HG02610 (cell line): ENCODE measurements around the gene SCN11A.
A peak's percentile ranks its signal among the peaks of the same experiment; 100 is the strongest.
"Not testable (repeated sequence)": the region's sequence is repeated elsewhere in the genome, so short reads cannot be mapped to it uniquely, and the experiment has no call there.

ENCODE experiments used
- ATAC-seq: cut with Tn5 transposase; IDR thresholded peaks from one replicate; pipeline ENCODE4 v1.9.1; 2021; ENCODE audit warnings: mild to moderate bottlenecking, moderate library complexity; ENCODE audit not compliant: unreplicated experiment

SCN11A gene

GRCh38 chr3:39067286-39067685 lies 15.5 kb upstream of the SCN11A start:
- no peak for ATAC-seq

GRCh38 chr3:39065197-39065596 lies 13.5 kb upstream of the SCN11A start:
- ATAC-seq: peak; percentile 95

GRCh38 chr3:39064646-39065045 lies 12.9 kb upstream of the SCN11A start:
- no peak for ATAC-seq

- no peak for ATAC-seq
These were observed 11.4 kb upstream of the SCN11A start for GRCh38 chr3:39063143-39063542.

- no peak for ATAC-seq
These were observed 10.4 kb upstream of the SCN11A start for GRCh38 chr3:39062180-39062579.

- not testable (repeated sequence) for ATAC-seq
These were observed 9.5 kb upstream of the SCN11A start for GRCh38 chr3:39061228-39061627.

- ATAC-seq: no peak
These were observed 4.4 kb upstream of the SCN11A start for GRCh38 chr3:39056151-39056550.

- no peak for ATAC-seq
These were observed 2.0 kb upstream of the SCN11A start for GRCh38 chr3:39053696-39054095.

GRCh38 chr3:39052583-39052982 lies 839 bp upstream of the SCN11A start:
- no peak for ATAC-seq

GRCh38 chr3:39050029-39050428 lies 1.7 kb downstream of the SCN11A start:
- ATAC-seq: no peak

GRCh38 chr3:39038165-39038564 lies 13.6 kb downstream of the SCN11A start:
- no peak for ATAC-seq

GRCh38 chr3:39029556-39029955 lies 22.2 kb downstream of the SCN11A start:
- ATAC-seq: no peak

- no peak for ATAC-seq
These were observed 23.2 kb downstream of the SCN11A start for GRCh38 chr3:39028546-39028945.

- no peak for ATAC-seq
These were observed 26.3 kb downstream of the SCN11A start for GRCh38 chr3:39025222-39025970.

GRCh38 chr3:39024497-39024896 lies 27.2 kb downstream of the SCN11A start:
- no peak for ATAC-seq

GRCh38 chr3:39022286-39022630 lies 29.5 kb downstream of the SCN11A start:
- ATAC-seq: no peak

GRCh38 chr3:39021465-39022285 lies 30.1 kb downstream of the SCN11A start:
- ATAC-seq: no peak

GRCh38 chr3:39021029-39021428 lies 30.7 kb downstream of the SCN11A start:
- ATAC-seq: peak; percentile 82

GRCh38 chr3:39019299-39019698 lies 32.4 kb downstream of the SCN11A start:
- no peak for ATAC-seq

- no peak for ATAC-seq
These were observed 36.3 kb downstream of the SCN11A start for GRCh38 chr3:39015418-39015817.

- ATAC-seq: no peak
These were observed 37.7 kb downstream of the SCN11A start for GRCh38 chr3:39013921-39014509.

GRCh38 chr3:39013289-39013688 lies 38.5 kb downstream of the SCN11A start:
- ATAC-seq: no peak
